ENCODE measurements around the gene CPAMD8. TPM values are rescaled to one million over a fixed set of nuclear protein-coding genes. Genes with fewer than 3 reads are reported as not detected.

The CPAMD8 gene
- total RNA-seq, 4 donors from 2014 or later = 2.8 to 18.3 (median 15.7) TPM

GRCh38 chr19:16904599-16904998 is 122.0 kb downstream of the CPAMD8 start:
- no peaks in the 10 kb centered on the region for H3K36me3 ChIP-seq
- H3K4me3 ChIP-seq = no peak overlapping the region
- H3K4me1 ChIP-seq = no peaks in the 10 kb centered on the region
- no peak overlapping the region for H3K27ac ChIP-seq
- intact Hi-C loops (cut with DNase I; ENCODE audit: low total_unique reads) = no loop called here
- no peak for TF ChIP-seq CTCF (IDR thresholded peaks at IDR 0.05)
- TF ChIP-seq POLR2A (IDR thresholded peaks at IDR 0.05) = no peak
- H3K9me3 ChIP-seq = no peaks in the 10 kb centered on the region
- no peaks in the 10 kb centered on the region for H3K27me3 ChIP-seq
- no peak for DNase-seq

- TF ChIP-seq CTCF (IDR thresholded peaks at IDR 0.05) = no peak
- Histone ChIP-seq H3K27ac (no peak overlapping the region), H3K4me1 (no peaks in the 10 kb centered on the region), H3K9me3 (no peaks in the 10 kb centered on the region), H3K36me3 (no peaks in the 10 kb centered on the region), H3K27me3 (no peaks in the 10 kb centered on the region), H3K4me3 (no peak overlapping the region)
- no peak for DNase-seq
- intact Hi-C loops (cut with DNase I; ENCODE audit: low total_unique reads) = no loop called here
These were observed 123.3 kb downstream of the CPAMD8 start for GRCh38 chr19:16903347-16903746.

- H3K27me3 ChIP-seq = no peaks in the 10 kb centered on the region
- TF ChIP-seq POLR2A (IDR thresholded peaks at IDR 0.05) (no peak), CTCF (IDR thresholded peaks at IDR 0.05) (no peak)
- H3K4me1 ChIP-seq = no peaks in the 10 kb centered on the region
- no peaks in the 10 kb centered on the region for H3K9me3 ChIP-seq
- H3K4me3 ChIP-seq = no peak overlapping the region
- no peak for DNase-seq
- no peaks in the 10 kb centered on the region for H3K36me3 ChIP-seq
- intact Hi-C loops (cut with DNase I; ENCODE audit: low total_unique reads) = no loop called here
- H3K27ac ChIP-seq = no peak overlapping the region
These were observed 124.1 kb downstream of the CPAMD8 start for GRCh38 chr19:16902545-16902944.

- Histone ChIP-seq H3K27me3 (no peaks in the 10 kb centered on the region), H3K4me3 (no peak overlapping the region), H3K27ac (no peak overlapping the region), H3K4me1 (peaks cover 0 to under 1% of the 10 kb centered on the region in 2 donors), H3K36me3 (no peaks in the 10 kb centered on the region), H3K9me3 (no peaks in the 10 kb centered on the region)
- intact Hi-C loops (cut with DNase I; ENCODE audit: low total_unique reads) = no loop called here
- no peak for DNase-seq
- no peak for TF ChIP-seq CTCF (IDR thresholded peaks at IDR 0.05)
These were observed 125.0 kb downstream of the CPAMD8 start for GRCh38 chr19:16901491-16902175.

- Histone ChIP-seq H3K27ac (no peak overlapping the region), H3K27me3 (no peaks in the 10 kb centered on the region), H3K9me3 (no peaks in the 10 kb centered on the region), H3K36me3 (no peaks in the 10 kb centered on the region), H3K4me3 (no peak overlapping the region), H3K4me1 (peaks cover 0 to 7% of the 10 kb centered on the region in 2 donors)
- no peak for DNase-seq
- TF ChIP-seq CTCF (IDR thresholded peaks at IDR 0.05) (peak in 3 of 4 experiments; percentile 27 to 42 (median 29)), POLR2A (IDR thresholded peaks at IDR 0.05) (no peak)
- intact Hi-C loops (cut with DNase I; ENCODE audit: low total_unique reads) = no loop called here
These were observed 127.0 kb downstream of the CPAMD8 start for GRCh38 chr19:16899566-16900075.
